ENCODE results near the gene ROBO1. TPM values are rescaled to one million over a fixed set of nuclear protein-coding genes. Genes with fewer than 3 reads are reported as not detected.

Gene ROBO1
- total and polyA plus RNA-seq, 2 donors (not counting 3 experiments of a cell fraction or from before 2014, with no cell fraction given) = 5.9 to 14.2 TPM

- Histone ChIP-seq H3K9ac (replicated peaks; ENCODE audit: extremely low read depth, insufficient read depth, low read length) (no peak overlapping the region), H3K4me1 (ENCODE audit: control insufficient read depth, extremely low read depth, insufficient read depth, low read length) (no peaks in the 10 kb centered on the region), H3K79me2 (ENCODE audit: control insufficient read depth, insufficient read depth, low read length) (no peaks in the 10 kb centered on the region), H3K4me2 (ENCODE audit: insufficient read depth, low read length) (no peak overlapping the region), H3K9me3 (replicated peaks; ENCODE audit: control insufficient read depth, insufficient read depth, low read length) (no peaks in the 10 kb centered on the region), H3K36me3 (ENCODE audit: control insufficient read depth in 2 of 2, extremely low read depth in 1 of 2, insufficient read depth in 2 of 2, low read length in 2 of 2) (no peaks in the 10 kb centered on the region), H3K4me3 (replicated peaks in 1 of 3; ENCODE audit: insufficient read depth in 1 of 3, low read depth in 1 of 3, low read length in 3 of 3) (no peak overlapping the region), H4K20me1 (replicated peaks; ENCODE audit: control insufficient read depth, extremely low read depth, insufficient read depth, low read length) (no peaks in the 10 kb centered on the region), H3K27ac (ENCODE audit: insufficient read depth, low read depth, low read length) (no peak overlapping the region), H3K27me3 (ENCODE audit: control insufficient read depth in 2 of 2, insufficient read depth in 2 of 2, low read length in 2 of 2) (no peaks in the 10 kb centered on the region), H3K9me1 (replicated peaks; ENCODE audit: control insufficient read depth, extremely low read depth, insufficient read depth, low read length) (no peaks in the 10 kb centered on the region), H2AFZ (ENCODE audit: low read depth, low read length) (no peak overlapping the region)
- BruUV-seq (replicated peaks) = no TSS peak
- CTCF ChIA-PET = no interaction called here
- DNase-seq (ENCODE audit: low read depth, low spot score) (no peak), FAIRE-seq (no peak)
- intact Hi-C loops (cut with micrococcal nuclease) = no loop called here
- dilution Hi-C loops (cut with MboI; ENCODE audit: extremely low pct_ligation_motif_present, low sequenced_read_pairs) = no loop called here
- TF ChIP-seq MAX (IDR thresholded peaks at IDR 0.05; ENCODE audit: insufficient read depth, insufficient read length) = no peak
- no peak for TF ChIP-seq MYC (IDR thresholded peaks at IDR 0.05; ENCODE audit: low read depth, low read length)
- TF ChIP-seq GATA2 (IDR thresholded peaks at IDR 0.05; ENCODE audit: insufficient read depth, insufficient read length, low read depth, low read length) = no peak
- TF ChIP-seq JUN (IDR thresholded peaks at IDR 0.05; ENCODE audit: borderline replicate concordance, insufficient read depth, insufficient read length, low read depth) = no peak
- TF ChIP-seq POLR2AphosphoS5 (IDR thresholded peaks at IDR 0.05; ENCODE audit: insufficient read depth, low read depth, low read length) = no peak
- no peak for TF ChIP-seq POLR2A (IDR thresholded peaks at IDR 0.05; ENCODE audit: low read depth, low read length)
- no peak for TF ChIP-seq CTCF (IDR thresholded peaks at IDR 0.05; ENCODE audit: extremely low read depth in 1 of 2, insufficient read depth in 1 of 2, low read depth in 1 of 2, low read length in 2 of 2)
- TF ChIP-seq FOS (IDR thresholded peaks at IDR 0.05; ENCODE audit: borderline replicate concordance, insufficient read depth, low read length) = no peak
- no peak for TF ChIP-seq EZH2 (IDR thresholded peaks at IDR 0.05; ENCODE audit: borderline replicate concordance, low read depth, low read length, severe bottlenecking)
- POLR2A ChIA-PET = no interaction called here
Observed at GRCh38 chr3:79066481-79066880, 701.3 kb downstream of the ROBO1 start.

Measured in endothelial cell of umbilical vein (primary cell).